HAP-1 (cell line): ENCODE data around the gene MAST4.

Experiments used
- DNase-seq, 2 experiments: peaks; one replicate each; pipeline ENCODE4 v3.0.0-alpha.2; 2016 to 2020; ENCODE audit warnings: low spot score in 2 of 2
- H3K27me3 ChIP-seq: fragments of 250-450 bp; sonication (Bioruptor Pico); 2 replicates; pipeline ENCODE4 v1.5.1; 2020; ENCODE audit warnings: low read depth, mild to moderate bottlenecking, moderate library complexity
- H3K36me3 ChIP-seq: fragments of 250-450 bp; sonication (Bioruptor Pico); replicated peaks from 2 replicates; pipeline ENCODE4 v1.5.1; 2020; ENCODE audit warnings: mild to moderate bottlenecking
- H3K4me1 ChIP-seq: fragments of 250-450 bp; sonication (Bioruptor Pico); 2 replicates; pipeline ENCODE4 v1.5.1; 2020; ENCODE audit warnings: mild to moderate bottlenecking
- H3K4me3 ChIP-seq: fragments of 250-450 bp; sonication (Bioruptor Pico); 2 replicates; pipeline ENCODE4 v1.5.1; 2020; ENCODE audit warnings: mild to moderate bottlenecking, moderate library complexity
- H3K9me3 ChIP-seq: fragments of 250-450 bp; sonication (Bioruptor Pico); 2 replicates; pipeline ENCODE4 v1.5.1; 2020; ENCODE audit warnings: mild to moderate bottlenecking, moderate library complexity
- in situ Hi-C: fragments of 300-500 bp; cut with MboI; formaldehyde crosslinking; loops from 3 replicates; pipeline ENCODE4 v1.14.3; 2020; ENCODE audit warnings: low sequenced_read_pairs, inconsistent platforms, mixed read lengths

The MAST4 gene

GRCh38 chr5:66872736-66873331 is 276.6 kb downstream of the MAST4 start:
- Histone ChIP-seq H3K4me3 (no peak overlapping the region), H3K9me3 (no peaks in the 10 kb centered on the region), H3K36me3 (no peaks in the 10 kb centered on the region), H3K27me3 (no peaks in the 10 kb centered on the region), H3K4me1 (no peaks in the 10 kb centered on the region)
- in situ Hi-C loops: no loop called here
- no peak for DNase-seq

DNA sequence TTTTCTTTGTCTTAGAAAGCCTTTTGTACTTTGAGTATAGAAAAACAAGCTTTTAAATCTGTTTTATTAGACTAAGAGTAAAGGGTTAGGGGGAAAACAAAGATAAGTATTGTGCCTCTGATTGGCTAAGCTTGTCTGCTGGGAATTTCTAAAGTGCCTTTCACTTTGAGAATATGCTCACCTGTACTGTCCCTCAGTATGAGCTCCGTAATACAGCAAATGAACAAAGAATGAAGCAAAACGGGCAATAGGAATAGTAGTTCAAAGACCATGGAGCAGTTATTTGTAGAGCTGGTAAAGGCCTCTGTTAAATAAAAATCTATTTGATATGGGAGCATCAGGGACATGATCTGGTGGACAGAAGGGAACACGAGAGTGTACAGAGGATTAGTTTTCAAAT is 277.8 kb downstream of the MAST4 start:
- H3K4me1 ChIP-seq: no peaks in the 10 kb centered on the region
- in situ Hi-C loops: no loop called here
- no peak for DNase-seq

GRCh38 chr5:66875315-66875714 is 279.1 kb downstream of the MAST4 start:
- no peak for DNase-seq
- in situ Hi-C loops: no loop called here
- no peaks in the 10 kb centered on the region for H3K9me3 ChIP-seq
- no peak overlapping the region for H3K4me3 ChIP-seq
- H3K27me3 ChIP-seq: no peaks in the 10 kb centered on the region
- H3K36me3 ChIP-seq: no peaks in the 10 kb centered on the region
- no peaks in the 10 kb centered on the region for H3K4me1 ChIP-seq

More for the DNA sequence above, 277.8 kb downstream of the MAST4 start:
- H3K4me3 ChIP-seq: no peak overlapping the region
- no peaks in the 10 kb centered on the region for H3K9me3 ChIP-seq
- no peaks in the 10 kb centered on the region for H3K27me3 ChIP-seq
- H3K36me3 ChIP-seq: no peaks in the 10 kb centered on the region

DNA sequence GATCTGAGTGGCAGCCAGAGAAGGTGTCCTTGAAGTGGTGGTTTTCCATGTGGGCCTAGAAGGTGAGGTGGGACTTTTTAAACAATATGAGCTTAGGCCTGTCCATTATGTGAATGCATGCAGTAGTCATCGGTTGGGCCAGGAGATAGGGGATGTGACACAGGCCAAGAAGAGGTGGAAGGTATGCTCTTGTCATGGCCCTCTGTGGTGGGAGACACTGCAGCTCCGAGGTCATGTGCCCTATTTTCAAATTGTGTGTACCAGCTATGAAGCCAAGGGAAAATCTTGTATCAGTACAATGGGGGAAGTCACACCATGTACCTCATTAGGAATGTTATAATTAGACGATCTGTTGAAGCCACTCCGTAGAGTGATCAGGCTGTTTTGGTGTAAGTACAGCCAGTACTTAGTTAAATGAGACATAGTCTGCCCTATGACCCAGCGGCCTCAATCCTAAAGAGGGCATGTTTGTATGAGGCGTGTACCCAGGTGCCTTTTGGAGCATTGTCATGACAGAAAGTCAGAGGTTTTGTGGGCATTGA is 280.1 kb downstream of the MAST4 start:
- Histone ChIP-seq H3K4me1 (no peaks in the 10 kb centered on the region), H3K36me3 (no peaks in the 10 kb centered on the region), H3K9me3 (no peaks in the 10 kb centered on the region), H3K27me3 (0 out of 2 replicates have a peak, but pooled peaks cover 1% of the 10 kb centered on the region), H3K4me3 (no peak overlapping the region)
- in situ Hi-C loops: no loop called here
- no peak for DNase-seq

DNA sequence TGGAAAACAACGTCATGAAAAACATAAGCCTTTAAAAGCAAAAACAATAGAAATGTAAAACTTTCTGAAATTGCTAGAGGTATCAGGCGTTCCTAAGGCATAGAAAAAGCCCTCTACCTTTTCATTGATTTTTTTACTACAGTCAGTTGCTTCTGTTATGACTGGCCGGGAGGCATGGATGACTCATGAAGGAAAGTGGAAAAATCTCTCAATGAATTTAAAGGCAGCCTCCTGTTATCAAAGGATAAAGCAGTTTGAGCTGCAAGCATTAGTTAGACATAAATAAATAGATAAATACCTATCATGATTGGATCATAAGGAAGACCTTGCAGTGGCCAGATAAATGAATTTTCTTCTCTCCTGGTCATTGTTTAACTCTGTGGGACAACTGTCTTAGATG is 281.6 kb downstream of the MAST4 start:
- no peak overlapping the region for H3K4me3 ChIP-seq
- no peak for DNase-seq
- H3K27me3 ChIP-seq: 0 out of 2 replicates have a peak, but pooled peaks cover 2% of the 10 kb centered on the region
- in situ Hi-C loops: no loop called here
- no peaks in the 10 kb centered on the region for H3K9me3 ChIP-seq
- H3K36me3 ChIP-seq: no peaks in the 10 kb centered on the region
- H3K4me1 ChIP-seq: no peaks in the 10 kb centered on the region

DNA sequence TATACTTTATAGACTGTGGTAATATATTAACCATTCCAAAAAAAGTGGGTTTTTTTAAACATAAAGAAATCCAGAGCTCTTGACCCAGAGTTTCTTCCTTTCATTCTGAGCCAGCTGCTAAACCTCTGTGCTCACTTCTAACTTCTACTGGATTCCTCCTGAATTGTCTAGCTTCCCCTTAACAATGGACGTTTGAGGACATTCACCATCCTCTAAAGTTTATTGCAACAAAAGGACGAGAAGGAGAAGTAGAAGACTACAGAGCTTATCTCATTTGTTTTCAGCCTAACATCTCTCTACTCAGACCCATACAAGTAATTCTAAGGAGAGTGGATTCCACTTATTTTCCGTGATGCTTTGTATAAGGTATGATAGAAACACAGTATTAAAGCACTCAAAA is 284.2 kb downstream of the MAST4 start:
- in situ Hi-C loops: no loop called here
- Histone ChIP-seq H3K4me1 (no peaks in the 10 kb centered on the region), H3K9me3 (no peaks in the 10 kb centered on the region), H3K4me3 (no peak overlapping the region), H3K36me3 (no peaks in the 10 kb centered on the region), H3K27me3 (0 out of 2 replicates have a peak, but pooled peaks cover 2% of the 10 kb centered on the region)
- no peak for DNase-seq

- Histone ChIP-seq H3K4me3 (no peak overlapping the region), H3K27me3 (0 out of 2 replicates have a peak, but pooled peaks cover 8% of the 10 kb centered on the region), H3K9me3 (no peaks in the 10 kb centered on the region), H3K4me1 (no peaks in the 10 kb centered on the region), H3K36me3 (no peaks in the 10 kb centered on the region)
- no peak for DNase-seq
- in situ Hi-C loops: no loop called here
Observed at GRCh38 chr5:66881480-66882161, 285.4 kb downstream of the MAST4 start.

- no peaks in the 10 kb centered on the region for H3K36me3 ChIP-seq
- 0 out of 2 replicates have a peak, but pooled peaks cover 12% of the 10 kb centered on the region for H3K27me3 ChIP-seq
- no peak overlapping the region for H3K4me3 ChIP-seq
- no peaks in the 10 kb centered on the region for H3K9me3 ChIP-seq
- no peaks in the 10 kb centered on the region for H3K4me1 ChIP-seq
- no peak for DNase-seq
- in situ Hi-C loops: no loop called here
Observed at GRCh38 chr5:66882606-66883227, 286.5 kb downstream of the MAST4 start.

GRCh38 chr5:66884564-66885243 is 288.5 kb downstream of the MAST4 start:
- in situ Hi-C loops: no loop called here
- no peaks in the 10 kb centered on the region for H3K9me3 ChIP-seq
- peaks cover 20% of the 10 kb centered on the region for H3K27me3 ChIP-seq
- no peaks in the 10 kb centered on the region for H3K36me3 ChIP-seq
- DNase-seq: no peak
- H3K4me3 ChIP-seq: no peak overlapping the region
- H3K4me1 ChIP-seq: no peaks in the 10 kb centered on the region

- no peak for DNase-seq
- Histone ChIP-seq H3K4me3 (no peak overlapping the region), H3K36me3 (no peaks in the 10 kb centered on the region), H3K9me3 (no peaks in the 10 kb centered on the region), H3K4me1 (no peaks in the 10 kb centered on the region), H3K27me3 (peaks cover 21% of the 10 kb centered on the region)
- in situ Hi-C loops: no loop called here
Observed at GRCh38 chr5:66886941-66887340, 290.7 kb downstream of the MAST4 start.

GRCh38 chr5:66888613-66889012 is 292.4 kb downstream of the MAST4 start:
- Histone ChIP-seq H3K9me3 (no peaks in the 10 kb centered on the region), H3K36me3 (no peaks in the 10 kb centered on the region), H3K4me3 (no peak overlapping the region), H3K4me1 (no peaks in the 10 kb centered on the region), H3K27me3 (peaks cover 21% of the 10 kb centered on the region)
- no peak for DNase-seq
- in situ Hi-C loops: no loop called here

DNA sequence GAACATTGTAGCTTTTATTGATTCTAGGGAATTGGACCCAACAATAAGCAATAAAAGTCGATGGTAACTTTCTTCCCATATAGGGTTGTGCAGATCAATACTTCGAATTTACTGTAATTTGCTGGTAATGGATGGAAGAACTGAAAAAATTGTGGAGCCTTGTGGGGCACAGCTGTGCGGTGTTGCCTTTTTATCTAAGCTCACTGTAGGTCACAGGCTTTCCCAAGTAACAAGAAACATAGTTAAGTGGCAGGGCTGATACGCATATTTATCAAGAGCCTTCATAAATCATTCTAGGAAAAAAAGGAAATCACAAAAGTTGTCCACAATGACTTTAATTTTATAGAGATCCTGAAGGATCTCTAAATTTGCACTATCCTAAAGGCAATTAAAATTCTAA is 292.9 kb downstream of the MAST4 start:
- Histone ChIP-seq H3K9me3 (no peaks in the 10 kb centered on the region), H3K27me3 (peaks cover 21% of the 10 kb centered on the region), H3K36me3 (no peaks in the 10 kb centered on the region), H3K4me1 (no peaks in the 10 kb centered on the region), H3K4me3 (no peak overlapping the region)
- in situ Hi-C loops: no loop called here
- DNase-seq: no peak

DNA sequence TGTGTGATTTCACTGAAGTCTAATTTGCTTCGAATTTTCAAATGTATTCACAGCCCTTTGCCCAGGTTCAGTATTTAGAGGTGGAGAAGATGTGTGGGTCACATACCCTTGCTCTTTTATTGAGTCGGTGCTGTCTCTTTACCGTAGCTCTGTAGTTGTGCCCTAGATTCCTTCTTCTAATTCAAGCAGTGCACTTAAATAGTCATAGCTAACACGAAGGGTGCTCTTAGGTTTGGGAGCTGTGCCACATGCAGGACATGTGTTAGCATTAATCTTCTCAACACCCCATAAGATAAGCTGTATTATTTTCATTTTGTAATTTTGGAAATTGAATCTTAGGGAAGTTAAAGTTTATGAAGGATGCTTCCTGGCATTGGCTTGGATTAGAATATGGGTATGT is 293.3 kb downstream of the MAST4 start:
- Histone ChIP-seq H3K4me1 (no peaks in the 10 kb centered on the region), H3K4me3 (no peak overlapping the region), H3K36me3 (no peaks in the 10 kb centered on the region), H3K9me3 (no peaks in the 10 kb centered on the region), H3K27me3 (peaks cover 21% of the 10 kb centered on the region)
- in situ Hi-C loops: no loop called here
- DNase-seq: no peak
